Neural progenitor cell (in vitro differentiated cells): ENCODE results near the gene RERE. TPM values are rescaled to one million over a fixed set of nuclear protein-coding genes. Genes with fewer than 3 reads are reported as not detected.
"Not testable (repeated sequence)": the region's sequence is repeated elsewhere in the genome, so short reads cannot be mapped to it uniquely, and the experiment has no call there.

ENCODE experiments used
- DNase-seq: peaks from one replicate; pipeline ENCODE4 v3.0.0-alpha.2; 2016; ENCODE audit warnings: low spot score
- H2AFZ ChIP-seq: fragments of 200-600 bp; sonication (generic); replicated peaks from 2 replicates; pipeline ENCODE4 v1.6.1; 2016; ENCODE audit warnings: antibody characterized with exemption
- H3F3A ChIP-seq: fragments of 200-600 bp; sonication (generic); 2 replicates; pipeline ENCODE4 v1.6.1; 2016; ENCODE audit warnings: antibody characterized with exemption, low read depth
- H3K27ac ChIP-seq: fragments of 200-600 bp; sonication (generic); 2 replicates; pipeline ENCODE4 v1.5.1; 2016; ENCODE audit warnings: mild to moderate bottlenecking
- H3K27me3 ChIP-seq: fragments of 200-600 bp; sonication (generic); 2 replicates; pipeline ENCODE4 v1.6.1; 2016; ENCODE audit warnings: mild to moderate bottlenecking, moderate library complexity
- H3K36me3 ChIP-seq: fragments of 200-600 bp; sonication (generic); 2 replicates; pipeline ENCODE4 v1.5.1; 2016
- H3K4me1 ChIP-seq: fragments of 200-600 bp; sonication (generic); 2 replicates; pipeline ENCODE4 v1.6.1; 2016; ENCODE audit warnings: mixed run types
- H3K4me2 ChIP-seq: fragments of 200-600 bp; sonication (generic); 2 replicates; pipeline ENCODE4 v1.6.1; 2016
- H3K4me3 ChIP-seq: fragments of 200-600 bp; sonication (generic); 2 replicates; pipeline ENCODE4 v1.5.1; 2016
- H3K79me2 ChIP-seq: fragments of 200-600 bp; sonication (generic); 2 replicates; pipeline ENCODE4 v1.6.1; 2016; ENCODE audit warnings: low read depth
- H3K9ac ChIP-seq: fragments of 200-600 bp; sonication (generic); 2 replicates; pipeline ENCODE4 v1.6.1; 2016
- H3K9me3 ChIP-seq: fragments of 200-600 bp; sonication (generic); 2 replicates; pipeline ENCODE4 v1.5.1; 2016; ENCODE audit warnings: low read depth
- H4K20me1 ChIP-seq: fragments of 200-600 bp; sonication (generic); 2 replicates; pipeline ENCODE4 v1.6.1; 2016; ENCODE audit warnings: low read depth
- H3K27ac Mint-ChIP-seq: 3 replicates; pipeline ENCODE4 v1.8.0; 2021; ENCODE audit warnings: mixed read lengths
- H3K27me3 Mint-ChIP-seq: 2 replicates; pipeline ENCODE4 v1.8.0; 2022; ENCODE audit warnings: low read depth, mild to moderate bottlenecking, inconsistent platforms, moderate library complexity, mixed read lengths; ENCODE audit not compliant: insufficient read depth
- H3K36me3 Mint-ChIP-seq: 3 replicates; pipeline ENCODE4 v1.8.0; 2021; ENCODE audit warnings: mixed read lengths
- H3K4me1 Mint-ChIP-seq: 3 replicates; pipeline ENCODE4 v1.8.0; 2021; ENCODE audit warnings: mixed read lengths
- H3K4me3 Mint-ChIP-seq: 3 replicates; pipeline ENCODE4 v1.8.0; 2021; ENCODE audit warnings: mild to moderate bottlenecking, moderate library complexity, mixed read lengths
- H3K9me3 Mint-ChIP-seq: 3 replicates; pipeline ENCODE4 v1.8.0; 2020; ENCODE audit warnings: mixed read lengths
- CTCF ChIP-seq: fragments of 200-600 bp; sonication (generic); IDR thresholded peaks from 2 replicates; pipeline ENCODE4 v1.5.1; 2017; ENCODE audit warnings: antibody characterized with exemption, mild to moderate bottlenecking
- EZH2 ChIP-seq: fragments of 200-600 bp; sonication (generic); IDR thresholded peaks from 2 replicates; pipeline ENCODE4 v1.6.1; 2017; ENCODE audit warnings: antibody characterized with exemption, mild to moderate bottlenecking, moderate library complexity
- EZH2phosphoT487 ChIP-seq: fragments of 200-600 bp; sonication (generic); IDR thresholded peaks from 2 replicates; pipeline ENCODE4 v1.6.1; 2017; ENCODE audit warnings: antibody characterized with exemption
- total RNA-seq: library from RNA; depleted of rRNA; stranded (reverse); fragments of >200 nt; gene quantifications from 2 replicates; pipeline ENCODE4 v1.2.3, GENCODE V29; 2015; ENCODE audit warnings: low replicate concordance

RERE gene
- total RNA-seq, 1 donor from 2014 or later: 29.8 TPM

- H3K79me2 ChIP-seq: no peaks in the 10 kb centered on the region
- H3K4me3 ChIP-seq: no peak overlapping the region
- Mint-ChIP-seq H3K27me3 (peaks cover 6% of the 10 kb centered on the region), H3K4me1 (peaks cover 37% of the 10 kb centered on the region), H3K4me3 (no peak overlapping the region), H3K36me3 (no peaks in the 10 kb centered on the region), H3K9me3 (no peaks in the 10 kb centered on the region), H3K27ac (peak overlapping the region; percentile 37)
- no peaks in the 10 kb centered on the region for H3K36me3 ChIP-seq
- no peaks in the 10 kb centered on the region for H4K20me1 ChIP-seq
- no peak overlapping the region for H2AFZ ChIP-seq
- peaks cover 26% of the 10 kb centered on the region for H3F3A ChIP-seq
- no peaks in the 10 kb centered on the region for H3K9me3 ChIP-seq
- H3K9ac ChIP-seq: no peak overlapping the region
- peaks cover 4% of the 10 kb centered on the region for H3K4me1 ChIP-seq
- no peak for DNase-seq
- TF ChIP-seq EZH2phosphoT487 (no peak), CTCF (no peak), EZH2 (no peak)
- no peaks in the 10 kb centered on the region for H3K27me3 ChIP-seq
- no peak overlapping the region for H3K27ac ChIP-seq
- no peak overlapping the region for H3K4me2 ChIP-seq
Measured at GRCh38 chr1:8822373-8823294, 5.2 kb upstream of the RERE start.

GRCh38 chr1:8821084-8821483 is 3.6 kb upstream of the RERE start:
- Histone ChIP-seq H3K9ac (no peak overlapping the region), H2AFZ (no peak overlapping the region), H3K36me3 (no peaks in the 10 kb centered on the region), H3K27me3 (no peaks in the 10 kb centered on the region), H4K20me1 (no peaks in the 10 kb centered on the region), H3K79me2 (peaks cover 12% of the 10 kb centered on the region), H3K27ac (no peak overlapping the region), H3K4me2 (no peak overlapping the region), H3K9me3 (no peaks in the 10 kb centered on the region), H3K4me1 (peaks cover 4% of the 10 kb centered on the region), H3F3A (peaks cover 31% of the 10 kb centered on the region), H3K4me3 (no peak overlapping the region)
- no peak for DNase-seq
- no peak overlapping the region for H3K27ac Mint-ChIP-seq
- TF ChIP-seq EZH2phosphoT487 (no peak), CTCF (no peak), EZH2 (no peak)
- H3K4me1 Mint-ChIP-seq: peaks cover 36% of the 10 kb centered on the region
- peaks cover 10% of the 10 kb centered on the region for H3K27me3 Mint-ChIP-seq
- no peak overlapping the region for H3K4me3 Mint-ChIP-seq
- no peaks in the 10 kb centered on the region for H3K9me3 Mint-ChIP-seq
- peaks cover 1% of the 10 kb centered on the region for H3K36me3 Mint-ChIP-seq

- H3K27me3 Mint-ChIP-seq: peaks cover 10% of the 10 kb centered on the region
- not testable (repeated sequence) for H2AFZ ChIP-seq, DNase-seq, H3K9me3 Mint-ChIP-seq, H3K9ac ChIP-seq, H3K36me3 ChIP-seq, H3K27ac ChIP-seq, H3K4me3 ChIP-seq, H3K36me3 Mint-ChIP-seq, H3K9me3 ChIP-seq, H3K27me3 ChIP-seq
- Histone ChIP-seq H3K79me2 (peaks cover 35% of the 10 kb centered on the region), H3K4me2 (peak overlapping the region; percentile 94), H4K20me1 (peaks cover 19% of the 10 kb centered on the region), H3K4me1 (peaks cover 20% of the 10 kb centered on the region), H3F3A (peaks cover 31% of the 10 kb centered on the region)
- H3K4me1 Mint-ChIP-seq: peaks cover 54% of the 10 kb centered on the region
- H3K4me3 Mint-ChIP-seq: peak overlapping the region; percentile 90
- peak overlapping the region; percentile 97 for H3K27ac Mint-ChIP-seq
Measured at GRCh38 chr1:8818789-8819188, 1.3 kb upstream of the RERE start.

- Mint-ChIP-seq H3K36me3 (peaks cover 1% of the 10 kb centered on the region), H3K9me3 (no peaks in the 10 kb centered on the region), H3K4me1 (peaks cover 53% of the 10 kb centered on the region), H3K27ac (peak overlapping the region; percentile 97), H3K27me3 (peaks cover 10% of the 10 kb centered on the region), H3K4me3 (peak overlapping the region; percentile 90)
- Histone ChIP-seq H2AFZ (peak overlapping the region; percentile 70), H3K9me3 (no peaks in the 10 kb centered on the region), H3F3A (peaks cover 31% of the 10 kb centered on the region), H3K4me1 (peaks cover 20% of the 10 kb centered on the region), H3K4me2 (peak overlapping the region; percentile 94), H3K27ac (peak overlapping the region; percentile 94), H3K9ac (peak overlapping the region; percentile 56), H3K79me2 (peaks cover 40% of the 10 kb centered on the region), H3K36me3 (no peaks in the 10 kb centered on the region), H3K27me3 (no peaks in the 10 kb centered on the region), H3K4me3 (peak overlapping the region; percentile 85), H4K20me1 (peaks cover 23% of the 10 kb centered on the region)
- no peak for TF ChIP-seq EZH2
- TF ChIP-seq EZH2phosphoT487: no peak
- no peak for TF ChIP-seq CTCF
- DNase-seq: no peak
Measured at GRCh38 chr1:8818325-8818775, 910 bp upstream of the RERE start.
